ENCODE data around the gene HEATR3. TPM values are rescaled to one million over a fixed set of nuclear protein-coding genes. Genes with fewer than 3 reads are reported as not detected.
"Not testable (repeated sequence)": the region's sequence is repeated elsewhere in the genome, so short reads cannot be mapped to it uniquely, and the experiment has no call there.

Gene HEATR3
- total RNA-seq, 1 donor from 2014 or later = 16.1 TPM

DNA sequence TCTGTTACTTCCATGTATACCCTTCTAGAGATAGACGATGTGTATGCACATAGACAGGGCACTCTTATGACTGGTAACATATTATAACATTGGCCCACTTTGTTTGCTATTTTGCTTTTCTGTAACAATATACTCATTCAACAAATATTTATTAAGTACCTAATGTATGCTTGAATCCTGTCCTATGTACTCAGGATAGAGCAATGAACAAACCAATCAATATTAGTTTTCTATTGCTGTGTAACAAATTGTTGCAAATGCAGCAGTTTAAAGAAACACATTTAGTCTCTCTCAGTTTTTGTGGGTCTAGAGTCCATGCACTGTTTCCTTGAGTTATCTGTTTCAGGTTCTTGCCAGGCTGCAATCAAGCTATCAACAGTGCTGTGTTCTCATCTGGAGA lies 57.6 kb downstream of the HEATR3 start:
- no peak for TF ChIP-seq CTCF (IDR thresholded peaks at IDR 0.05)
- H3K36me3 Mint-ChIP-seq (ENCODE audit: low read depth) = no peaks in the 10 kb centered on the region
- peaks cover 2% of the 10 kb centered on the region for H3K27me3 Mint-ChIP-seq
- H3K9me3 Mint-ChIP-seq = peaks cover 3% of the 10 kb centered on the region
- ATAC-seq (ENCODE audit: low read depth) (no peak), DNase-seq (no peak)
- no peak overlapping the region for H3K27ac Mint-ChIP-seq
- peaks cover 6% of the 10 kb centered on the region for H3K4me1 Mint-ChIP-seq
- intact Hi-C loops (cut with micrococcal nuclease) = no loop called here
- H3K4me3 Mint-ChIP-seq = no peak overlapping the region
- CTCF ChIA-PET = no interaction called here
- POLR2A ChIA-PET = no interaction called here

DNA sequence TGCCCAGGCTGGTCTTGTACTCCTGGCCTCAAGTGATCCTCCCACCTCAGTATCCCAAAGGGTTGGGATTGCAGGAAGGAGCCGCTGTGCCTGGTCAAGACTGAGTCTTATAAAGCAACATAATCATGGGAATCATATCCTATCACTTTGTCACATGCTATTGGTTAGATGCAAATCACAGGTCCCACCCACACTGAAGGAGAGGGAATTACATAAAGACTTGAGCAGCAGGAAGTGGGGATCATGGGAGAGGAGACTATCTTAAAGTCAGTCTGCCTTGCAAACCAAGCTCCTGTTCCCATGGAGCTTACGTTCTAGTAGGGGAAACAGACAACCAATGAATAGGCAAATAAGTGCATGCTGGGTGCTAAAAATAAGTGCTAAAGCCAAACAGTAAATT lies 59.0 kb downstream of the HEATR3 start:
- CTCF ChIA-PET = no interaction called here
- peaks cover 3% of the 10 kb centered on the region for H3K9me3 Mint-ChIP-seq
- peaks cover 2% of the 10 kb centered on the region for H3K27me3 Mint-ChIP-seq
- TF ChIP-seq CTCF (IDR thresholded peaks at IDR 0.05) = no peak
- no peak for ATAC-seq (ENCODE audit: low read depth)
- POLR2A ChIA-PET = no interaction called here
- no peaks in the 10 kb centered on the region for H3K36me3 Mint-ChIP-seq (ENCODE audit: low read depth)
- no peak overlapping the region for H3K4me3 Mint-ChIP-seq
- intact Hi-C loops (cut with micrococcal nuclease) = no loop called here
- H3K4me1 Mint-ChIP-seq = peaks cover 6% of the 10 kb centered on the region
- H3K27ac Mint-ChIP-seq = no peak overlapping the region
- DNase-seq = no peak

DNA sequence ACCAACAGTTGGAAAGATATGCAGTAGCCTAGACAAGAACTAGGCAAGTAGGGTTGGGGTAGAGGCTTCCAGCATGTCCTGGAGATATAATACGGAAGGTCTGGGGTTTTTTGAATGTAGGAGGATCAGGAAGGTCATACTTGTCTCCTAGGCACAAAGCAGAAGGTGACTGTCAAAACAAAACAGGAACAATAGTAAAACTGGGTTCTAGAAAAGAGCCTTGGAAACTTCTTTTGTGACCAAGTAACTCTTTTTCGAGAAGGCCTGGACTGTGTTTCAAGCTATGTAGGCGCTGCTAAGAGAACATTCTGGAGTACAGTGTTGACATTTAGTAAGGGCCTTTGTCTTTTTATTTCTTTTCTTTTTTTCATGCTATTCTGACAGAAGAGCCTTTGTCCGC lies 60.4 kb downstream of the HEATR3 start:
- peaks cover 2% of the 10 kb centered on the region for H3K27me3 Mint-ChIP-seq
- CTCF ChIA-PET = no interaction called here
- peaks cover 6% of the 10 kb centered on the region for H3K4me1 Mint-ChIP-seq
- TF ChIP-seq CTCF (IDR thresholded peaks at IDR 0.05) = no peak
- ATAC-seq (ENCODE audit: low read depth) (no peak), DNase-seq (no peak)
- intact Hi-C loops (cut with micrococcal nuclease) = no loop called here
- no peak overlapping the region for H3K4me3 Mint-ChIP-seq
- no peaks in the 10 kb centered on the region for H3K36me3 Mint-ChIP-seq (ENCODE audit: low read depth)
- peaks cover 3% of the 10 kb centered on the region for H3K9me3 Mint-ChIP-seq
- H3K27ac Mint-ChIP-seq = no peak overlapping the region
- POLR2A ChIA-PET = interaction anchor here (0.6 kb wide), 1 partner anchor 77 kb away, joined by 4 read pairs; no protein-coding TSS in a partner anchor

DNA sequence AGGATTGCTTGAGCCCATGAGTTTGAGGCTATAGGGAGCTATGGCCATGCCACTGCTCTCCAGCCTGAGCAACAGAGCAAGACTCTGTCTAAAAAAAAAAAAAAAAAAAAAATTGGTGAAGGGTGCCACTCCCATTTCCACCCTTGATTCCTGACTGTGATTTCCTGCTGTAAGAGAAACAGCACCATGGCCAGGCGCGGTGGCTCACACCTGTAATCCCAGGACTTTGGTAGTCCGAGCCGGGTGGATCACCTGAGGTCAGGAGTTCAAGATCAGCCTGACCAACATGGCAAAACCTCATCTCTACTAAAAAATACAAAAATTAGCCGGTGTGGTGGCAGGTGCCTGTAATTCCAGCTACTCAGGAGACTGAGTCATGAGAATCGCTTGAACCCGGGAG lies 66.8 kb downstream of the HEATR3 start:
- not testable (repeated sequence) for H3K27ac Mint-ChIP-seq, H3K9me3 Mint-ChIP-seq

DNA sequence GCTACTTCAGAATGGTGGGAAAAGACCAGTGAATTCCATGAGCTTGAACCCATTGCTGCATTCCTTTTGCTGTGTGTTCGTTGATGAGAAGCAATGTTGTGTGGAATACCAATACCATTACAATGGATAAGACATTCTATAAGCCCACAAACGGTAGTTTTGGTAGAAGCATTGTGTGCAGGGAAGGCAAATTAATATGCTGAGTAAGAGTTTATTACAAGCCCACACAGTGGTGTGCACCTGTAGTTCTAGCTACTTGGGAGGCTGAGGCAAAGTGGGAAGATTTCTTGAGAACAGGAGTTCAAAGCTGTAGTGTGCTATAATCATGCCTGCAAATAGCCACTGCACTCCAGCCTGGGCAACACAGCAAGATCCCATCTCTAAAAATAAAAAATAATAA lies 67.4 kb downstream of the HEATR3 start:
- CTCF ChIA-PET = no interaction called here
- DNase-seq = no peak
- Mint-ChIP-seq H3K36me3 (ENCODE audit: low read depth) (no peaks in the 10 kb centered on the region), H3K4me1 (no peaks in the 10 kb centered on the region), H3K4me3 (no peak overlapping the region), H3K27ac (no peak overlapping the region), H3K9me3 (no peaks in the 10 kb centered on the region), H3K27me3 (no peaks in the 10 kb centered on the region)
- POLR2A ChIA-PET = no interaction called here
- TF ChIP-seq CTCF (IDR thresholded peaks at IDR 0.05) = no peak
- ATAC-seq (ENCODE audit: low read depth) = no peak
- intact Hi-C loops (cut with micrococcal nuclease) = no loop called here

More for the DNA sequence above, 66.8 kb downstream of the HEATR3 start:
- H3K4me1 Mint-ChIP-seq; H3K36me3 Mint-ChIP-seq (ENCODE audit: low read depth); intact Hi-C loops (cut with micrococcal nuclease); H3K4me3 Mint-ChIP-seq; ATAC-seq (ENCODE audit: low read depth); POLR2A ChIA-PET; H3K27me3 Mint-ChIP-seq; DNase-seq; CTCF ChIA-PET: not testable (repeated sequence)

DNA sequence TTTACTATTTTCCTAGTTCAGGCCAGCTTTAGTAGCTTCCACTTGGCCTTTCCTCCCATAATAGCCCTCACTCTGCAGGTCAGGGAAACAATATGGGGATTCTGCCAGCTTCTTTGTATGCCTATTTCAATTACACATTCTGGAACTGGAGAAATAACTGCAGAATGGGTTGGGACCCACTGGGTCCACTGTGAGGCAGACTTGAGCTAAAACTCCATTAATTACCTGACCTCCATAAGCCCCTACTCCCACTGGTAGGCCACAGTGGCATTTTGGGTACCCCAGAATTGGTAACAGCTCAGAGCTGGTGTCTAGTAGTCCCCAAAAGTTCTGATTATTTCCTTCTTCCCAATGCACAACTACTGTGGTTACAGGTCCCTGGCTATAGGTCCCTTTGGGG lies 70.6 kb downstream of the HEATR3 start:
- no peaks in the 10 kb centered on the region for H3K4me1 Mint-ChIP-seq
- intact Hi-C loops (cut with micrococcal nuclease) = no loop called here
- no peak for TF ChIP-seq CTCF (IDR thresholded peaks at IDR 0.05)
- no peaks in the 10 kb centered on the region for H3K36me3 Mint-ChIP-seq (ENCODE audit: low read depth)
- ChIA-PET CTCF (interaction anchor here (0.6 to 2.3 kb wide), 4 partner anchors 9 to 77 kb away, joined by 3 to 10 read pairs (median 4); no protein-coding TSS in a partner anchor), POLR2A (no interaction called here)
- H3K9me3 Mint-ChIP-seq = no peaks in the 10 kb centered on the region
- H3K27ac Mint-ChIP-seq = no peak overlapping the region
- DNase-seq = no peak
- H3K4me3 Mint-ChIP-seq = no peak overlapping the region
- ATAC-seq (ENCODE audit: low read depth) = no peak
- H3K27me3 Mint-ChIP-seq = no peaks in the 10 kb centered on the region

Data from activated B cell treated with CpG ODN at 0.5 μM for 24 hours (primary cell).